ENCODE data around the gene CD200R1. TPM values are rescaled to one million over a fixed set of nuclear protein-coding genes. Genes with fewer than 3 reads are reported as not detected.

CD200R1 gene
- total and polyA plus RNA-seq, 2 of the 13 experiments (the other 11 are each of a cell fraction or from before 2014, with no cell fraction given): 0.04 TPM; not detected in 1

DNA sequence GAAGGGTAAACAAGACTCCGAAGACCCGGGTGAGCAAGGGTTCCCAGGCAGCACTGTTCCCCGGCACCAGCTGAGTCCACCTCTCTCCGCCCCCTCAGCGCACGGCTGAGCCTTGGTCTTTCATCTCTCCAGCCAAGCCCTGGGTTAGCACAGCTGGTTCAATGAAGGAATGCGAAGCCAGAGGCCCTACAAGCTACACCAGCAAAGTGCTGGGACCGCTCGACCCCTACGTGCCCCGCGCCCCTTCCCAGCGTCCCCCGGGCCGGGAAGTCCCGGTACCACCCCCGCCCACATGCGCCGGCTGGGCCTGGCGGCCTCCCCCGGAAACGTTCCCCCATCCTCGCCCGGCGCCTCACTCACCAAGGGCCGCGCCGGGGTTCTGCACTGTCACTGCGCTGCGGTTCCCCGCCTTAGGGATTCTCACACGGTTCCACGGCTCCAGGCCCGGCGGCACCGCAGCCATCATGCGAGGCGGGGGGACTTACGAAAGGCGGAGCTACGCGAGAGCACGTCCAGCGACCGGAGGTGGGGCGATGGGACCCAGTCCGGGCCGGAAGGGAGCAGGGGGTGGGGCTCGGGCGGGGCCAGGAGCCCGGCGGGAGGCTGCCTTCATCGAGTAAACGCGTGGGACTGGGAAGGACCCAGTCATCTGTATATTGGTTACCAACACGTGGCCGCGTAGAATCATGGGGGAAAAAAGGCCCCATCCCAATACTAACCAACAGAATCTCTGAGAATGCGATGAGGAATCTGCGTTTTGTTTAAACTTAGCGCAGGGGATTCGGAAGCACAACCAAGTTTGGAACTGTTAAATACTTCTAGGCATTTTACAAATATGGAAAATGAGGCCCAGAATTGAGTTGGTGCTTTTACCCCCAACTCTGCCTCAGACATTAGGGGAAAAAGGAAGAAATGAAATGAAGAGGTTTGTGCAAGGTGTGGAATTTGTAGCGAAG, 44.6 kb upstream of the CD200R1 start (continued):
- no peak for TF ChIP-seq ZNF280B (CRISPR knock-in tag; IDR thresholded peaks at IDR 0.05; ENCODE audit: borderline replicate concordance)
- no peak for TF ChIP-seq ZBTB21 (CRISPR knock-in tag; IDR thresholded peaks at IDR 0.05)
- peak; percentile 89 for TF ChIP-seq ZBTB20 (CRISPR knock-in tag; IDR thresholded peaks at IDR 0.05; ENCODE audit: borderline replicate concordance, low read depth)
- TF ChIP-seq RFX3 (CRISPR knock-in tag; IDR thresholded peaks at IDR 0.05): no peak
- TF ChIP-seq MAFF (IDR thresholded peaks at IDR 0.05; ENCODE audit: low read depth, low read length): no peak
- no peak for TF ChIP-seq HMGA1 (CRISPR knock-in tag; conservative IDR thresholded peaks at IDR 0.05)
- TF ChIP-seq NFKB2 (CRISPR knock-in tag; IDR thresholded peaks at IDR 0.05; ENCODE audit: borderline replicate concordance): peak; percentile 85; the same call in 1 of the 2 replicates
- TF ChIP-seq, protein P1, sequence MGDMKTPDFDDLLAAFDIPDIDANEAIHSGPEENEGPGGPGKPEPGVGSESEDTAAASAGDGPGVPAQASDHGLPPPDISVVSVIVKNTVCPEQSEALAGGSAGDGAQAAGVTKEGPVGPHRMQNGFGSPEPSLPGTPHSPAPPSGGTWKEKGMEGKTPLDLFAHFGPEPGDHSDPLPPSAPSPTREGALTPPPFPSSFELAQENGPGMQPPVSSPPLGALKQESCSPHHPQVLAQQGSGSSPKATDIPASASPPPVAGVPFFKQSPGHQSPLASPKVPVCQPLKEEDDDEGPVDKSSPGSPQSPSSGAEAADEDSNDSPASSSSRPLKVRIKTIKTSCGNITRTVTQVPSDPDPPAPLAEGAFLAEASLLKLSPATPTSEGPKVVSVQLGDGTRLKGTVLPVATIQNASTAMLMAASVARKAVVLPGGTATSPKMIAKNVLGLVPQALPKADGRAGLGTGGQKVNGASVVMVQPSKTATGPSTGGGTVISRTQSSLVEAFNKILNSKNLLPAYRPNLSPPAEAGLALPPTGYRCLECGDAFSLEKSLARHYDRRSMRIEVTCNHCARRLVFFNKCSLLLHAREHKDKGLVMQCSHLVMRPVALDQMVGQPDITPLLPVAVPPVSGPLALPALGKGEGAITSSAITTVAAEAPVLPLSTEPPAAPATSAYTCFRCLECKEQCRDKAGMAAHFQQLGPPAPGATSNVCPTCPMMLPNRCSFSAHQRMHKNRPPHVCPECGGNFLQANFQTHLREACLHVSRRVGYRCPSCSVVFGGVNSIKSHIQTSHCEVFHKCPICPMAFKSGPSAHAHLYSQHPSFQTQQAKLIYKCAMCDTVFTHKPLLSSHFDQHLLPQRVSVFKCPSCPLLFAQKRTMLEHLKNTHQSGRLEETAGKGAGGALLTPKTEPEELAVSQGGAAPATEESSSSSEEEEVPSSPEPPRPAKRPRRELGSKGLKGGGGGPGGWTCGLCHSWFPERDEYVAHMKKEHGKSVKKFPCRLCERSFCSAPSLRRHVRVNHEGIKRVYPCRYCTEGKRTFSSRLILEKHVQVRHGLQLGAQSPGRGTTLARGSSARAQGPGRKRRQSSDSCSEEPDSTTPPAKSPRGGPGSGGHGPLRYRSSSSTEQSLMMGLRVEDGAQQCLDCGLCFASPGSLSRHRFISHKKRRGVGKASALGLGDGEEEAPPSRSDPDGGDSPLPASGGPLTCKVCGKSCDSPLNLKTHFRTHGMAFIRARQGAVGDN (CRISPR knock-in tag; IDR thresholded peaks at IDR 0.05): peak; percentile 98
- peak; percentile 58; the same call in 1 of the 2 replicates for TF ChIP-seq PATZ1 (CRISPR knock-in tag; IDR thresholded peaks at IDR 0.05)
- TF ChIP-seq ZNF275 (CRISPR knock-in tag; IDR thresholded peaks at IDR 0.05; ENCODE audit: borderline replicate concordance): peak; percentile 68; the same call in 1 of the 2 replicates
- TF ChIP-seq RORA (CRISPR knock-in tag; IDR thresholded peaks at IDR 0.05): no peak
- TF ChIP-seq ZNF180 (CRISPR knock-in tag; IDR thresholded peaks at IDR 0.05; ENCODE audit: borderline replicate concordance, low read depth): no peak
- peak; percentile 86 for TF ChIP-seq ZMYM4 (CRISPR knock-in tag; IDR thresholded peaks at IDR 0.05)
- peak; percentile 84 for TF ChIP-seq ASH2L (IDR thresholded peaks at IDR 0.05; ENCODE audit: insufficient read length, low read depth, low read length)
- TF ChIP-seq ZSCAN30 (CRISPR knock-in tag; IDR thresholded peaks at IDR 0.05): no peak
- TF ChIP-seq ZNF597 (CRISPR knock-in tag; IDR thresholded peaks at IDR 0.05): no peak
- peak; percentile 75; the same call in 1 of the 2 replicates for TF ChIP-seq ZNF788 (CRISPR knock-in tag; IDR thresholded peaks at IDR 0.05; ENCODE audit: borderline replicate concordance)

Data from HepG2 (cell line).